GM10266 (cell line): Measurements from ENCODE around the gene CRABP2.

Experiments
- DNase-seq: peaks from one replicate; pipeline ENCODE4 v3.0.0; 2012; ENCODE audit errors: extremely low spot score
- CTCF ChIP-seq: IDR thresholded peaks from 2 replicates; pipeline ENCODE4 v1.5.1; 2012; ENCODE audit warnings: mild to moderate bottlenecking, low read depth; ENCODE audit not compliant: control insufficient read depth, insufficient read depth; ENCODE audit errors: missing control alignments

CRABP2 gene

DNA sequence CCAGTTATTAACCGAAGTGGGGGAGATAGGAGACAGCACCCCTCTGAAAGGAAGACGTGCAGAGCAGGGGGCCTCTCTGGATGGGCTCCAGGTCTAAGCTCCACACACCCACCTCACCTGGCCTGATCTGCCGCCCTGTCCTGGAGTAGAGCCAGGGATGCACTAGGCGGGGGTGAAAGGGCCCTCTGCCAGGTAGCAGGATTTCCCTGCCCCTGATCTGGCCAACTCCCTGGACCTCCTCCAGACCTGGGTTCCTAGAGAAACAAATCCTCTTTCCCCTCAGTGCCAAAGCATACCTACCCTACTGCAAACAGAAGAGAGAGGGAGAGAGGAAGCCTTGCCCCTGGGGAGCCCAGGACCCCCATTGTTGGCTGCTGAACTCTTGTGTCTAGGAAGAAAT, 2.0 kb downstream of the CRABP2 start:
- no peak for DNase-seq
- TF ChIP-seq CTCF = no peak

- no peak for DNase-seq
- TF ChIP-seq CTCF = no peak
These were observed 4.4 kb downstream of the CRABP2 start for GRCh38 chr1:156700736-156701531.

DNA sequence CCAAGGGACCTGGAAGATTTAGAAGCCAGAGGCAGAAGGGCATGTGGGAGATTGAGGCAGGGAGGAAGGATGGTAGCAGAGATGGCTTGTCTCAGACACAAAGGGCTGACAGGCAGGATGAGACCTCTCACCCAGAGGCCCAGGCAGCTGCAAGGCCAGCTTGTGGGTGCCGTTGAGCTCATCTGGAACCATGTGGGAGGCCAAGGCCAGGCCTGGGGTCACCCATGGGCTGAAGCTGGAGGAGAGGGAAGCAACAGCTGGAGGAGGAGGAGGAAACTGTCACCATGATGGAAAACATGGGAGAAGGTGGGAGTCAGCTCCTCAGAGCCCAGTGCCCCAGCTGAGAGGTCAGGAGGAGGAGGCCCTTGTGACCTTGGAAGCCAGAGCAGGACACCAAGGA, 6.4 kb downstream of the CRABP2 start:
- TF ChIP-seq CTCF = no peak
- no peak for DNase-seq

DNA sequence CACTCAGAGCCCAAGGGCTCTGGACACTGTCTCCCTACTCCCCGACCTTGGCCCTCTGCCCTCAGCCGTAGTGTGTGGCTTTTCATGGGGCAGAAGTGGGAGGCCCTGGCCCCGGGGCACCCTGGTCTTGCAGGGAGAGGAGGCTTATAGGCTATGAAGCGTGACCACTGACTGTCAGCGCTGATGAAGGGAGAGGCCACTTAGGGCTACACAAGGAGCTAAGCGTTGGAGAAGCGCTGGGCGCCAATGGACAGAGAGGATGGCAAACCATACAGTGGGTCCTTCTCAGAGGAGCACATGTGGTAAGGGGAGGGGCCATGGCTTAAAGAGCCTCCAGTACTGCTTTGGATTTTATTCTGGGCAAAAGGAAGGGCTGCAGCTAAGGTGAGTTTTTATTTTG, 7.9 kb downstream of the CRABP2 start:
- DNase-seq = no peak
- TF ChIP-seq CTCF = no peak

GRCh38 chr1:156696755-156697154, 8.6 kb downstream of the CRABP2 start:
- no peak for TF ChIP-seq CTCF

DNA sequence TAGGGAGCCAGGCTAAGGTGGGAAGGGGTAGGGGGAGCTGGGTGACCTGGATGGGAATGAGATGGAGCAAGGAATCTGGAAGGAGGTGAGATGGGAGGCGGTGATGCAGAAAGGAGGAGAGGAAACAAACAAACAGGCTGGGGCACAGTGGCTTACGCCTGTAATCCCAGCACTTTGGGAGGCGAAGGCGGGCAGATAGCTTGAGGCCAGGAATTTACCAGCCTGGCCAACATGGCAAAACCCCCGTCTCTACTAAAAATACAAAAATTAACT, 10.8 kb downstream of the CRABP2 start:
- no peak for DNase-seq
- TF ChIP-seq CTCF = no peak

More at GRCh38 chr1:156696755-156697154, 8.6 kb downstream of the CRABP2 start:
- DNase-seq = no peak

DNA sequence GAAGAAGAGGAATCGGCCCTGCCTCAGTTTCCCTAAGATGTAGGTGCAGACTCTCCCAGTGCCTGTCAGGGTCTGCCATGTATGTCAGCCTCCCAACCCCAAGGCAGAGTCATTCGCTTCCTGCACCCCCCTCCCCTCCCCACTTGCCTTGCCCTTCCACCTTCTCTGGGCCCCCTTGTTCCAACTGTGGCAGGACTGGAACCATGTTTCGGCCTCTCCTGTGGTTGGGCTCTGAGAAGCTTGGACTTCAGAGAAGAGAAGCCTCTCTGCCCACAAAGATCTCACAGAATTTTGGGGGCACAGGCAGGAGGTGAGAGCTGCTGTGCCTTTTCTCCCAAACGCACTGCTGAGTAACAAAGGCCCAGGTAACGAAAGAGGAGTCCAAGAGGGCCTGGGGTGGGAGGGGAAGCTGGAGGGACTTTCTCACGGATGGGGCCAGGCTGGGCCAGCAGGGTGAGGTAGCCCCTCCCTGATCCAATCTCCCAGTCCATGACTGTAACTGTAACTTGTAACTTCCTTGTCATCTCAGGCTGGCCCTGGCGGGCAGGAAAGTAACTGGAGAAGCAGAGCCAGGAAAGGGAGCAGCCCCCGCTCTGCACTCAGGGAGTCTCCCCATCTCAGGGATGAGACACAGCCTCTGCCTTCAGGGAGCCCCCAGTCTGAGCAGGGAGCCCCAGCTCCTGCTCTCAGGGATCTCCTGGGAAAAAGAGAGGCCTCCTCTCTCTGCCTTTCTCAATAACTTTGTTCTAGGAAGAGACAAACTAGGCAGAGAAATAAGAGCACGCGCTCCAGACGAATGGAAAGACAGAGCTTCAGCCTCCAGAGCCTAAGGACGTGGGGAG, 11.3 kb downstream of the CRABP2 start:
- TF ChIP-seq CTCF = no peak
- no peak for DNase-seq
